Thoracic aorta (tissue), 2 donors: Measurements from ENCODE around the gene ARSB. TPM values are rescaled to one million over a fixed set of nuclear protein-coding genes. Genes with fewer than 3 reads are reported as not detected.

ENCODE experiments used
- ATAC-seq: fragments of 150-250 bp; one replicate; pipeline ENCODE4 v1.8.0; 2017; ENCODE audit warnings: low read depth; ENCODE audit not compliant: insufficient number of reproducible peaks, low FRiP score
- DNase-seq: peaks from one replicate; pipeline ENCODE4 v3.0.0-alpha.2; 2020; ENCODE audit warnings: low spot score
- H3K27ac ChIP-seq, 2 donors: fragments of 200-600 bp; sonication (generic); 1 replicate in 1 of 2; 2 replicates in 1 of 2; pipeline ENCODE4 v1.5.1; 2016; ENCODE audit warnings: mild to moderate bottlenecking in 2 of 2, moderate library complexity in 2 of 2
- H3K27me3 ChIP-seq: fragments of 200-600 bp; sonication (generic); replicated peaks from 2 replicates; pipeline ENCODE4 v1.6.0; 2016; ENCODE audit warnings: mild to moderate bottlenecking; ENCODE audit not compliant: insufficient read depth
- H3K36me3 ChIP-seq: fragments of 200-600 bp; sonication (generic); one replicate; pipeline ENCODE4 v1.5.1; 2016
- H3K4me1 ChIP-seq, 2 donors: fragments of 200-600 bp; sonication (generic); 1 replicate in 1 of 2; 2 replicates in 1 of 2; pipeline versions ENCODE4 v1.5.1 to v1.6.0; 2016; ENCODE audit warnings: low read depth in 2 of 2, mild to moderate bottlenecking in 1 of 2; ENCODE audit not compliant: control insufficient read depth in 1 of 2
- H3K4me3 ChIP-seq: fragments of 200-600 bp; sonication (generic); 2 replicates; pipeline ENCODE4 v1.5.1; 2016; ENCODE audit warnings: mild to moderate bottlenecking
- H3K9me3 ChIP-seq: fragments of 200-600 bp; sonication (generic); 2 replicates; pipeline ENCODE4 v1.5.1; 2016
- CTCF ChIP-seq: fragments of 200-600 bp; sonication (generic); IDR thresholded peaks from one replicate; pipeline ENCODE4 v1.5.1; 2019; ENCODE audit warnings: antibody characterized with exemption
- total RNA-seq, 2 donors: library from RNA; depleted of rRNA; stranded (reverse); fragments of >200 nt; gene quantifications; one replicate each; pipeline versions ENCODE4 v1.1.0 to v1.2.3, GENCODE V29; 2016

ARSB gene
- total RNA-seq, 2 donors from 2014 or later, result 26.1 to 36.0 TPM

GRCh38 chr5:78971998-78972397 is 13.1 kb downstream of the ARSB start:
- no peak overlapping the region for H3K27ac ChIP-seq
- no peak overlapping the region for H3K4me3 ChIP-seq
- no peaks in the 10 kb centered on the region for H3K36me3 ChIP-seq
- no peak for DNase-seq
- no peaks in the 10 kb centered on the region for H3K27me3 ChIP-seq
- no peaks in the 10 kb centered on the region for H3K9me3 ChIP-seq
- peaks cover 0 to 5% of the 10 kb centered on the region in 2 donors for H3K4me1 ChIP-seq
- ATAC-seq, result no peak
- no peak for TF ChIP-seq CTCF

- no peaks in the 10 kb centered on the region for H3K27me3 ChIP-seq
- no peaks in the 10 kb centered on the region for H3K36me3 ChIP-seq
- TF ChIP-seq CTCF, result no peak
- no peak overlapping the region for H3K27ac ChIP-seq
- DNase-seq (no peak), ATAC-seq (no peak)
- H3K9me3 ChIP-seq, result no peaks in the 10 kb centered on the region
- H3K4me1 ChIP-seq, result peaks cover 0 to 5% of the 10 kb centered on the region in 2 donors
- no peak overlapping the region for H3K4me3 ChIP-seq
Observed at GRCh38 chr5:78968781-78969180, 16.3 kb downstream of the ARSB start.

- Histone ChIP-seq H3K4me3 (no peak overlapping the region), H3K9me3 (no peaks in the 10 kb centered on the region), H3K27me3 (no peaks in the 10 kb centered on the region), H3K27ac (no peak overlapping the region), H3K4me1 (no peaks in the 10 kb centered on the region), H3K36me3 (peaks cover 2% of the 10 kb centered on the region)
- TF ChIP-seq CTCF, result peak; percentile 47
- no peak for DNase-seq
- no peak for ATAC-seq
Observed at GRCh38 chr5:78964889-78965288, 20.2 kb downstream of the ARSB start.

GRCh38 chr5:78961743-78962142 is 23.4 kb downstream of the ARSB start:
- ATAC-seq, result no peak

GRCh38 chr5:78959767-78960166 is 25.3 kb downstream of the ARSB start:
- no peaks in the 10 kb centered on the region for H3K27me3 ChIP-seq
- H3K36me3 ChIP-seq, result peaks cover 2% of the 10 kb centered on the region
- no peak overlapping the region for H3K27ac ChIP-seq
- H3K9me3 ChIP-seq, result no peaks in the 10 kb centered on the region
- no peak overlapping the region for H3K4me3 ChIP-seq
- no peak for TF ChIP-seq CTCF
- H3K4me1 ChIP-seq, result no peaks in the 10 kb centered on the region
- ATAC-seq (no peak), DNase-seq (no peak)

More at GRCh38 chr5:78961743-78962142, 23.4 kb downstream of the ARSB start:
- Histone ChIP-seq H3K4me3 (no peak overlapping the region), H3K4me1 (no peaks in the 10 kb centered on the region), H3K36me3 (peaks cover 2% of the 10 kb centered on the region), H3K9me3 (no peaks in the 10 kb centered on the region), H3K27ac (no peak overlapping the region), H3K27me3 (no peaks in the 10 kb centered on the region)
- no peak for TF ChIP-seq CTCF
- DNase-seq, result no peak
